Hepatocyte (in vitro differentiated cells): ENCODE results near the gene RPAP2.

Experiments
- CTCF ChIP-seq: fragments of 200-600 bp; sonication (generic); IDR thresholded peaks from 2 replicates; pipeline ENCODE4 v1.5.1; 2016; ENCODE audit warnings: antibody characterized with exemption, mild to moderate bottlenecking; ENCODE audit not compliant: poor library complexity
- EZH2 ChIP-seq: fragments of 200-600 bp; sonication (generic); IDR thresholded peaks from 2 replicates; pipeline ENCODE4 v1.6.1; 2016; ENCODE audit warnings: antibody characterized with exemption, mild to moderate bottlenecking, borderline replicate concordance
- EZH2phosphoT487 ChIP-seq: fragments of 200-600 bp; sonication (generic); IDR thresholded peaks from one replicate; pipeline ENCODE4 v1.6.1; 2018; ENCODE audit warnings: antibody characterized with exemption, mild to moderate bottlenecking, low read depth, moderate library complexity; ENCODE audit not compliant: unreplicated experiment, severe bottlenecking

- TF ChIP-seq CTCF (no peak), EZH2 (no peak), EZH2phosphoT487 (no peak)
Measured at GRCh38 chr1:92259350-92259749, 39.5 kb upstream of the RPAP2 start.
